Measurements from ENCODE around the gene TRAF1. TPM values are rescaled to one million over a fixed set of nuclear protein-coding genes. Genes with fewer than 3 reads are reported as not detected.

TRAF1 gene
- total and polyA plus RNA-seq, 8 donors: 1.3 to 8.1 (median 2.4) TPM

DNA sequence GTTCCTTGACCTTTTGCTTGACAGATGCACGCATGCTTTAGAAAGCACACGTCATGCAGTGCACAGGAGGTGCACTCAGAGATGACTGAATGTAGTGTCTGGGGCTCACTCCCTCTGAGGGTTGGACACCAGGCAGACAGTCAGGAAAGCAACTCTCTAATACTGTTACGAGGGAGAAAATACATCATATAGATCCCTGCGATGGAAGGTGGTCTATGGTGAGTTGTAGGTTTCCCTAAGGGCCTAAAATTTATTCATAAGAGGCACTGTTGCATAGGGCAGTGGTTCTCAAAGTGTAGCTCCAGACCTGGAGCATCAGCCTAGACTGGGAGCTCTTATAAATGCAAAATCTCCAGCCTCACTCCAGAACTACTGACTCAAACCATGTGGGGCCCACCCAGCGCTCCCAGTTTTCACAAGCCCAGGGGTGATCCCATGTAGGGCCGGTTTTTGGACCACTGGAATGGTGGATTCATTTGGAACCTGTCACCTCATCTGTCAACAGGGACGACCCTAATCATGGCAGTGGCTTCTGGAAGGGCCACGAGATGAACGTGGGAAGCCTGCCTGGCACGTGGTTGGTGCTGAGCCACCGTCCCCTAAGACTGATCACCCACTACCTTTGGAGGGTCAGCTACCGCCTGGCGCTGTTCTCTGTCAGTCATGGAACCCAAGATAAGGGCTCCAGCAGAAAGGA is 32.8 kb downstream of the TRAF1 start:
- Histone ChIP-seq H3K4me3 (no peak overlapping the region), H3K27me3 (no peaks in the 10 kb centered on the region), H3K4me1 (no peaks in the 10 kb centered on the region), H3K27ac (no peak overlapping the region), H3K36me3 (no peaks in the 10 kb centered on the region), H3K9me3 (no peaks in the 10 kb centered on the region)
- ATAC-seq: no peak
- 94 to 98% methylated on average over 13 of the region's 13 CpGs for WGBS, 2 donors
- intact Hi-C loops (cut with DNase I): no loop called here
- TF ChIP-seq, protein P1, sequence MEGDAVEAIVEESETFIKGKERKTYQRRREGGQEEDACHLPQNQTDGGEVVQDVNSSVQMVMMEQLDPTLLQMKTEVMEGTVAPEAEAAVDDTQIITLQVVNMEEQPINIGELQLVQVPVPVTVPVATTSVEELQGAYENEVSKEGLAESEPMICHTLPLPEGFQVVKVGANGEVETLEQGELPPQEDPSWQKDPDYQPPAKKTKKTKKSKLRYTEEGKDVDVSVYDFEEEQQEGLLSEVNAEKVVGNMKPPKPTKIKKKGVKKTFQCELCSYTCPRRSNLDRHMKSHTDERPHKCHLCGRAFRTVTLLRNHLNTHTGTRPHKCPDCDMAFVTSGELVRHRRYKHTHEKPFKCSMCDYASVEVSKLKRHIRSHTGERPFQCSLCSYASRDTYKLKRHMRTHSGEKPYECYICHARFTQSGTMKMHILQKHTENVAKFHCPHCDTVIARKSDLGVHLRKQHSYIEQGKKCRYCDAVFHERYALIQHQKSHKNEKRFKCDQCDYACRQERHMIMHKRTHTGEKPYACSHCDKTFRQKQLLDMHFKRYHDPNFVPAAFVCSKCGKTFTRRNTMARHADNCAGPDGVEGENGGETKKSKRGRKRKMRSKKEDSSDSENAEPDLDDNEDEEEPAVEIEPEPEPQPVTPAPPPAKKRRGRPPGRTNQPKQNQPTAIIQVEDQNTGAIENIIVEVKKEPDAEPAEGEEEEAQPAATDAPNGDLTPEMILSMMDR (IDR thresholded peaks at IDR 0.05): no peak
- no peak for FAIRE-seq
- no peak for DNase-seq

DNA sequence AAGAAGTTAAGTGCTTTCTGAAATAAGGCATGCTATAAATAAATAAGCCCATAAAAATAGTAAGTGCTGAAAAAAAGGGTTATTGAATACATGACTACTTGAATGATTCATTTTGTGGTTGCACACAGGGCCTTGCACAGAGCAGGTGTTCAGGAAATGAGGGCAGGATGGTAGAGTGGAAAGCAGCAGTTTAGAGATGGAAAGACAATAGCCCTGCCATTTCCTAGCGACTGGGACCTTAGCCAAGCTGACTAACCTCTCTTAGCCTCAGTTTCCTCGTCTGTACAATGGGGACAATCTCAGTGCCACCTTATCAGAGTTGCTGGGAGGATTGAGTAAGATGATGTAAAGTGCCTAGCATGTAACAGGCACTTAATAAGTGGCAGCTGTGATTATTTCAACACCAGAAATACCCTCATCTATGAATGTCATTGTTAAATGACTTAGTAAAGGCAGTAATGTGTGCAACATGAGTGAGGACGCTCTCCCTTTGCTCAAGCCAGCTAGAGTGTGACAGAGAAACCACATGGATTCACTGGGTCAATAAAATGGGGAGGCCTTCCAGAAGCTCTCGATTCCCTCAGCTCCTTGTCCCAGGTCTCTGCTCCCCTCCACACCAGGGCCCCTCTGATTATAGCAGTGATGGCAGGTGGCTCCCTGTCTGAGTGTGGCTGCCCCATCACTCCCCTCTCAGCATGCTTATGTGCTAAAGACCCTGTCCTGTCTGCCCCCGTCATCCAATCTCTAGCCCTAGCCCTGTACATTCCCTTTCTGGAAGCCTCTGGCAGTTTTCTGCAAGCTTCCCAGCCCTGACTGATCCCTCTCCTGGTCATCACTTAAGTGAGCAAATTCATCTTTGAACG is 33.6 kb downstream of the TRAF1 start:
- intact Hi-C loops (cut with DNase I): no loop called here
- ATAC-seq (no peak), DNase-seq (no peak), FAIRE-seq (no peak)
- no peaks in the 10 kb centered on the region for H3K27me3 ChIP-seq
- 85 to 87% methylated on average over 6 of the region's 6 CpGs for WGBS, 2 donors
- no peaks in the 10 kb centered on the region for H3K4me1 ChIP-seq
- H3K36me3 ChIP-seq: no peaks in the 10 kb centered on the region
- H3K27ac ChIP-seq: no peak overlapping the region
- H3K9me3 ChIP-seq: no peaks in the 10 kb centered on the region
- TF ChIP-seq, protein P1 (IDR thresholded peaks at IDR 0.05): no peak
- H3K4me3 ChIP-seq: no peak overlapping the region

DNA sequence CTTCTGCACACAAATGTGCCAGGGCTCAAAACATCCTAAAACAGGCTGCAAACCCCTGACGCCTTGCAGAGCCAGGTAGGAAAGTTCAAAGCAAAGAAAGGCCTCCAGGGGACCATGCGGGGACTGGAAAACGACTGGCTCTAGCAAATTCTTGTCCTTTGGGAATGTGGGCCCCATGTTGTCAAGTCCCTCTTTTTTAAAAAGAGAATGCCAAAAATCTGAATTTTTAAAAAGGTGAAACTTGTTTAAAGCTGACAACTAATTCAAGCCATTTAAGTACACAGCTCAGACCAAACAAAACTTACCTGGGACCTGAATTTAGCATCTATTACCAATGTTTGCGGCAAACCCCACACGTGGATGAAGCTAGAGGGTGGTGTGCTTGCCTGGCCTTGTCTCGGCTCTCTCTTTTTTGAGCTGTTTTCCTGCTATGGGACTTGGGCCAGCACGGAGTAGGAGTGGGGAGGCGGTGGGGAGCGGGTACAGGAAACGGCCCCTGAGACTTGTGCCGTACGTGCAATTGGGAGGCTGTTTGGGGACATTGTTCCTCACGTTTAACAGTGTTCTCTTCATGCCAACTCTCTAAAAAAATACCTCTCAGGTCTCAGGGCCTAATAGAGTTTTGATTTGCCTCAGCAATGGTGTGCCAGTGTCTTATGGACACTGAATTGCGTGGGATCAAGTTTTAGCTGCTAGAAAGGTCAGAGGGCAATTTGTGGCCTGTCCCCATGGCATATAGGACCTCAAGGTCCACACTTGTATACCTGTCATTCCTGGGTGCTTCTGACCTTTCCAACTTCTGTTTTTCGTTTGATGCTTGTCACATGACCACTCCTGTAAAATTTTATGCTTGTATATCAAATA is 34.5 kb downstream of the TRAF1 start:
- Histone ChIP-seq H3K27ac (no peak overlapping the region), H3K27me3 (no peaks in the 10 kb centered on the region), H3K4me1 (no peaks in the 10 kb centered on the region), H3K36me3 (no peaks in the 10 kb centered on the region), H3K9me3 (no peaks in the 10 kb centered on the region), H3K4me3 (no peak overlapping the region)
- FAIRE-seq (no peak), ATAC-seq (no peak), DNase-seq (no peak)
- 78 to 85% methylated on average over 15 of the region's 15 CpGs for WGBS, 2 donors
- TF ChIP-seq, protein P1 (IDR thresholded peaks at IDR 0.05): no peak
- intact Hi-C loops (cut with DNase I): no loop called here

DNA sequence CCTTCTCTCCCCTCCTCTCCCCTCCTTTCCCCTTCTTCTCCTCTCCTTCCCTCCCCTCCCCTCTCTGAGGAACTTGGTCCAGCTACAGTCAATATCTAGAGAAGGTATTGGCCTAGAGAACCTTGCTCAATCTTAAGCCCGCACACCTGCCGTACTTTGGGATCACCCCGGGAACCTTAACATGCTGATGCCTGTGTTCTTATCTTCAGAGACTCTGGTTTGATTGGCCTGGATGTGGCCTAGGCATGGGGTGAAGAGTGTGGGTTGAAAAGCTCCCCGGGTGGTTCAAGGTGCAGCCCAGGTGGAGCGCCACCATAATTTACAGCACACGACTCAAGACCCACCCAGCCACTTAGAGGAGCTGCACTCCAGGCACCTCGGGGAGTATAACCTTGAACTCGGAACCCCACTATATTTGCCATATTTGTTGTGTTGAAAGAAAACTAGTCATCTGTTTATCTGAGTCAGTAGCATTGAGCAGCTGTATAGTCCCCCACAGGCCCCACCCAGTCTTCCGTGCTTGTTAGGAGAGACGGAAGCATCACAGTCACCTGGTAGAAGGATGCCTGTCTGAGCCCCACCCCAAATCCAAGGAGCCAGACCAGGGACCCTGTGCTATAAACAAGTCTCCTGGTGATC is 35.2 kb downstream of the TRAF1 start:
- DNase-seq (no peak), ATAC-seq (no peak), FAIRE-seq (no peak)
- TF ChIP-seq, protein P1 (IDR thresholded peaks at IDR 0.05): no peak
- 69 to 77% methylated on average over 10 of the region's 10 CpGs for WGBS, 2 donors
- H3K4me1 ChIP-seq: no peaks in the 10 kb centered on the region
- H3K9me3 ChIP-seq: no peaks in the 10 kb centered on the region
- no peak overlapping the region for H3K4me3 ChIP-seq
- H3K36me3 ChIP-seq: no peaks in the 10 kb centered on the region
- intact Hi-C loops (cut with DNase I): no loop called here
- H3K27me3 ChIP-seq: no peaks in the 10 kb centered on the region
- no peak overlapping the region for H3K27ac ChIP-seq

All from pancreas (tissue), 10 donors.